Naive thymus-derived CD8-positive, alpha-beta T cell (primary cell): ENCODE measurements around the gene CDK8. TPM values are rescaled to one million over a fixed set of nuclear protein-coding genes. Genes with fewer than 3 reads are reported as not detected.

Experiments used
- ATAC-seq, 2 donors: fragments of 150-1000 bp; cut with Tn5 transposase in 1 of 2; sonication (Bioruptor Pico), chemical (Tn5 transposase) in 1 of 2; 1 replicate in 1 of 2; 2 replicates in 1 of 2; pipeline ENCODE4 v1.10.0; 2021; ENCODE audit warnings: mild to moderate bottlenecking in 2 of 2, moderate library complexity in 2 of 2
- POLR2A ChIA-PET: fragments of 350-600 bp; sonication (Branson Sonifier 250); formaldehyde crosslinking; loops from one replicate; lab custom pipeline; 2021; ENCODE audit warnings: antibody characterized with exemption; lab: Charles Lee
- DNase-seq, 10 donors: peaks; one replicate each; pipeline versions ENCODE4 v3.0.0 to v3.0.0-alpha.2; 2020 to 2022
- H3K27ac Mint-ChIP-seq, 10 donors: one replicate each; pipeline ENCODE4 v1.8.0; 2020 to 2022; ENCODE audit warnings: mild to moderate bottlenecking in 10 of 10, mixed read lengths in 10 of 10, moderate library complexity in 4 of 10, inconsistent platforms in 1 of 10
- H3K27me3 Mint-ChIP-seq, 5 donors: one replicate each; pipeline ENCODE4 v1.8.0; 2021 to 2022; ENCODE audit warnings: mixed read lengths in 5 of 5
- H3K36me3 Mint-ChIP-seq, 3 donors: one replicate each; pipeline ENCODE4 v1.8.0; 2020 to 2022; ENCODE audit warnings: mixed read lengths in 3 of 3, mild to moderate bottlenecking in 2 of 3, inconsistent platforms in 1 of 3
- H3K4me1 Mint-ChIP-seq, 4 donors: one replicate each; pipeline ENCODE4 v1.8.0; 2021 to 2022; ENCODE audit warnings: mixed read lengths in 4 of 4
- H3K4me3 Mint-ChIP-seq, 10 donors: one replicate each; pipeline ENCODE4 v1.8.0; 2020 to 2022; ENCODE audit warnings: mild to moderate bottlenecking in 10 of 10, mixed read lengths in 10 of 10, moderate library complexity in 6 of 10, inconsistent platforms in 1 of 10
- H3K9me3 Mint-ChIP-seq, 9 donors: one replicate each; pipeline ENCODE4 v1.8.0; 2020 to 2022; ENCODE audit warnings: mixed read lengths in 9 of 9, mild to moderate bottlenecking in 3 of 9, inconsistent platforms in 1 of 9, moderate library complexity in 1 of 9
- polyA plus RNA-seq, 3 donors: library from polyadenylated mRNA; unstranded; fragments of 300-500 nt; fragmentation: Illumina TruSeq; gene quantifications; one replicate each; pipeline ENCODE4 v1.2.3, GENCODE V29; 2021
- total RNA-seq, 8 experiments: library from RNA in 2 of 8; stranded (reverse) in 2 of 8; gene quantifications; one replicate each; pipeline ENCODE4 v1.2.3 and lab custom pipeline; 2021 to 2026

CDK8 gene
- total and polyA plus RNA-seq, 5 experiments from 2014 or later = 4.7 to 12.3 (median 7.1) TPM

DNA sequence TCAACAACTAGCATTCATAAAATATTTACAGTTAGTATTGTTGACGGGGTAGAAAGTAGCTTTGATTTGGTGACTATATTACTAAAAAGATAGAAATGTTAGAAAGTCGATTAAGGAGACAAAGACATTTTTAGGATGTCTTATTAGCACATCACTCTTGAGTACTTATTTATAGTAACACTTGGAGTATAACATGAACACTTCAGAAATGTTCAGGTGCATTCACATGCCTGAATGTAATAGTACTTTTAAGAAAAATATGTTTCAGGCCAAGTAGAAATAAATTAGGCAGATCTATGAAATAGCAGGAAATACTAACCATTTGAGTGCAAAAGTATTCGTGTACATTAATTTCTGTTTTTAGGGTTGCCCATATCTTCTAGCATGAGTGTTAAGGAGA, 70.4 kb downstream of the CDK8 start:
- peaks cover 22 to 68% (median 63%) of the 10 kb centered on the region in 4 donors for H3K4me1 Mint-ChIP-seq

DNA sequence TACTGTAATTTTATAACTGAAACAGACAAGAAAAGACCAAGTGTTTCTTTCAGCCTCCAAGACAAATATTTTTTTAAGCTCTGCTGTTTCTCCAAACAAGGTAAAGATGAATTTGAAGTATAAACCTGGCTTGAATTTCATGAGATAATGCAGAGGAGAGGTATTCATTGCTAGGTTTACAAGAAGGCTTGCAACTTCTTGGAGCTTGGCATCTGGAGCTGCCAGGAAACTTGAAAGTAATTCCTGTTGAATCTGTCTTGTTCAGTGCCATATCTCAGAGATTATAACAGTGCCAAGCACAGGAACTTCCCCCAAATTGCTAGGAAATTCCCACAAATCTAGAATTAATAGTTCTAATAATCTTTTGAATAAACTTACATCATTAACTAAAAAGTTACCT, 70.9 kb downstream of the CDK8 start:
- Mint-ChIP-seq H3K36me3 (peaks cover 0 to 6% (median 0%) of the 10 kb centered on the region in 3 donors), H3K27ac (no peak overlapping the region), H3K4me1 (peaks cover 22 to 72% (median 64%) of the 10 kb centered on the region in 4 donors), H3K9me3 (peaks cover 0 to 9% (median 3%) of the 10 kb centered on the region in 9 donors), H3K4me3 (no peak overlapping the region), H3K27me3 (no peaks in the 10 kb centered on the region)
- POLR2A ChIA-PET = interaction anchor here (0.8 kb wide), 1 partner anchor 14 kb away, joined by 4 read pairs; no protein-coding TSS in a partner anchor
- DNase-seq (no peak), ATAC-seq (no peak)

More for the DNA sequence above, 70.4 kb downstream of the CDK8 start:
- no peak for DNase-seq
- Mint-ChIP-seq H3K27me3 (no peaks in the 10 kb centered on the region), H3K36me3 (peaks cover 0 to 6% (median 0%) of the 10 kb centered on the region in 3 donors), H3K27ac (peak overlapping the region in 2 of 10 donors; percentile 2 to 3), H3K9me3 (peaks cover 0 to 9% (median 2%) of the 10 kb centered on the region in 9 donors), H3K4me3 (no peak overlapping the region)
- POLR2A ChIA-PET = no interaction called here
- ATAC-seq = no peak

- Mint-ChIP-seq H3K36me3 (peaks cover 0 to 10% (median 4%) of the 10 kb centered on the region in 3 donors), H3K27ac (peak overlapping the region in 1 of 10 donors; percentile 12), H3K9me3 (peaks cover 0 to 9% (median 5%) of the 10 kb centered on the region in 9 donors), H3K4me3 (no peak overlapping the region), H3K4me1 (peaks cover 24 to 77% (median 66%) of the 10 kb centered on the region in 4 donors), H3K27me3 (no peaks in the 10 kb centered on the region)
- ATAC-seq (no peak), DNase-seq (no peak)
- POLR2A ChIA-PET = interaction anchor here (0.6 kb wide), 1 partner anchor 1519 kb away, joined by 5 read pairs; no protein-coding TSS in a partner anchor
Measured at GRCh38 chr13:26325876-26326275, 71.9 kb downstream of the CDK8 start.

- Mint-ChIP-seq H3K27ac (no peak overlapping the region), H3K9me3 (peaks cover 0 to 9% (median 5%) of the 10 kb centered on the region in 9 donors), H3K4me1 (peaks cover 27 to 78% (median 69%) of the 10 kb centered on the region in 4 donors), H3K27me3 (no peaks in the 10 kb centered on the region), H3K36me3 (peaks cover 0 to 10% (median 4%) of the 10 kb centered on the region in 3 donors), H3K4me3 (no peak overlapping the region)
- DNase-seq (no peak), ATAC-seq (no peak)
- POLR2A ChIA-PET = no interaction called here
Measured at GRCh38 chr13:26326562-26326961, 72.6 kb downstream of the CDK8 start.

DNA sequence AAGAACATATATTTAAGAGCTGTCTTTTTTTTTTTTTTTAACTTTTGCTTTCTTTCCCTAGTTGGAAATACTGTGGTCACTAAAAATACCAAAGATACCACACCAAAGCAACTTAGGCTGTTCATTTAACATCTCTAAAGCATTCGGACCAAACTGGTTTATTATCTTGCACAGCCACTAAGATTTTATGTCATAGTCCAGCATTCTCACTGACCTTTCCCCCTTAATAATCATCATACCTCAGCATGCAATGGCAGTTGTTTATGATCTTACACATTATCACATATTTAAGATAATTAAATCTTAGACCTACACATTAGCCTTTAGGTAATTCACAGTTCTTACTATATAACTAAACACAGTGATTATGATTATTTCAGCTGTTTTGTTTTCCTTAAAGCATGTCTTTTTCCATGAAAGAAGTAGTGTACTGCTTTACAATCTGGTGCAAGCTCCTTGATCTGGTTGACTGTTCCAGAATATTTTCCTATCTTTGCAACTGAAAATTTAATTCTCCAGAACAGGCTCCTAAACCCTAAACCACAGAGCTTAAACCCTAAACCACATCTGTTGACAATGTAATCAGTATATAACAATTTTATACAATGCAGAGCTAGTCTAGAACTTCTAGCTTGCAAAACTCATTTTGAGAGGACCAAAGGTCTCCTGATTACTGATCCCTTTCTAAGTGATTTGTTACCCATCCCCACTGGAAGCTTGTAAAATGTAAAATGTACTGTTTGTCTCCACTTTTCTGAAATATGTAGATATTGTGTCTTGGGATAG, 74.2 kb downstream of the CDK8 start:
- POLR2A ChIA-PET = no interaction called here
- ATAC-seq (no peak), DNase-seq (no peak)
- Mint-ChIP-seq H3K27ac (no peak overlapping the region), H3K9me3 (peaks cover 0 to 9% (median 5%) of the 10 kb centered on the region in 9 donors), H3K36me3 (peaks cover 0 to 14% (median 4%) of the 10 kb centered on the region in 3 donors), H3K4me1 (peaks cover 28 to 73% (median 67%) of the 10 kb centered on the region in 4 donors), H3K4me3 (no peak overlapping the region), H3K27me3 (no peaks in the 10 kb centered on the region)

GRCh38 chr13:26335158-26335557, 81.2 kb downstream of the CDK8 start:
- DNase-seq (no peak), ATAC-seq (no peak)
- Mint-ChIP-seq H3K4me3 (no peak overlapping the region), H3K27me3 (no peaks in the 10 kb centered on the region), H3K4me1 (peaks cover 20 to 41% (median 33%) of the 10 kb centered on the region in 4 donors), H3K9me3 (peaks cover 0 to 3% (median 0%) of the 10 kb centered on the region in 9 donors), H3K27ac (peak overlapping the region in 1 of 10 donors; percentile 6), H3K36me3 (peaks cover 2 to 10% (median 4%) of the 10 kb centered on the region in 3 donors)
- POLR2A ChIA-PET = no interaction called here

- Mint-ChIP-seq H3K36me3 (peaks cover 0 to 30% (median 12%) of the 10 kb centered on the region in 3 donors), H3K4me1 (peaks cover 0 to 4% (median 4%) of the 10 kb centered on the region in 4 donors), H3K27ac (no peak overlapping the region), H3K27me3 (no peaks in the 10 kb centered on the region), H3K4me3 (no peak overlapping the region), H3K9me3 (no peaks in the 10 kb centered on the region)
- ATAC-seq (no peak), DNase-seq (no peak)
- POLR2A ChIA-PET = no interaction called here
Measured at GRCh38 chr13:26340807-26341206, 86.9 kb downstream of the CDK8 start.

- Mint-ChIP-seq H3K9me3 (no peaks in the 10 kb centered on the region), H3K4me1 (peaks cover 0 to 2% (median under 1%) of the 10 kb centered on the region in 4 donors), H3K27me3 (no peaks in the 10 kb centered on the region), H3K27ac (no peak overlapping the region), H3K4me3 (no peak overlapping the region), H3K36me3 (peaks cover 0 to 32% (median 12%) of the 10 kb centered on the region in 3 donors)
- POLR2A ChIA-PET = no interaction called here
- ATAC-seq = no peak
- DNase-seq = no peak
Measured at GRCh38 chr13:26342898-26343297, 89.0 kb downstream of the CDK8 start.

GRCh38 chr13:26343816-26344215, 89.9 kb downstream of the CDK8 start:
- Mint-ChIP-seq H3K4me3 (no peak overlapping the region), H3K27ac (no peak overlapping the region), H3K36me3 (peaks cover 0 to 35% (median 14%) of the 10 kb centered on the region in 3 donors), H3K27me3 (no peaks in the 10 kb centered on the region), H3K9me3 (no peaks in the 10 kb centered on the region), H3K4me1 (no peaks in the 10 kb centered on the region)
- ATAC-seq (no peak), DNase-seq (no peak)
- POLR2A ChIA-PET = no interaction called here

- POLR2A ChIA-PET = no interaction called here
- Mint-ChIP-seq H3K4me1 (no peaks in the 10 kb centered on the region), H3K27me3 (no peaks in the 10 kb centered on the region), H3K9me3 (no peaks in the 10 kb centered on the region), H3K36me3 (peaks cover 0 to 41% (median 18%) of the 10 kb centered on the region in 3 donors), H3K27ac (no peak overlapping the region), H3K4me3 (no peak overlapping the region)
- ATAC-seq (no peak), DNase-seq (no peak)
Measured at GRCh38 chr13:26344980-26345379, 91.1 kb downstream of the CDK8 start.

GRCh38 chr13:26348966-26349365, 95.0 kb downstream of the CDK8 start:
- POLR2A ChIA-PET = no interaction called here
- H3K4me3 Mint-ChIP-seq = no peak overlapping the region
- H3K27ac Mint-ChIP-seq = no peak overlapping the region
- no peak for DNase-seq
- ATAC-seq = no peak
- H3K4me1 Mint-ChIP-seq = no peaks in the 10 kb centered on the region
- H3K36me3 Mint-ChIP-seq = peaks cover 4 to 44% (median 22%) of the 10 kb centered on the region in 3 donors
- no peaks in the 10 kb centered on the region for H3K9me3 Mint-ChIP-seq
- H3K27me3 Mint-ChIP-seq = no peaks in the 10 kb centered on the region

GRCh38 chr13:26362261-26362660, 108.3 kb downstream of the CDK8 start:
- POLR2A ChIA-PET = no interaction called here
- DNase-seq = no peak

GRCh38 chr13:26370553-26370952, 116.6 kb downstream of the CDK8 start:
- no peak for DNase-seq
- H3K9me3 Mint-ChIP-seq = no peaks in the 10 kb centered on the region
- no peak for ATAC-seq
- peak overlapping the region in 1 of 10 donors; percentile 51 for H3K27ac Mint-ChIP-seq
- H3K4me3 Mint-ChIP-seq = no peak overlapping the region
- H3K27me3 Mint-ChIP-seq = no peaks in the 10 kb centered on the region
- H3K4me1 Mint-ChIP-seq = peaks cover 10 to 18% (median 14%) of the 10 kb centered on the region in 4 donors
- POLR2A ChIA-PET = no interaction called here
- peaks cover 0 to 11% (median 5%) of the 10 kb centered on the region in 3 donors for H3K36me3 Mint-ChIP-seq

More at GRCh38 chr13:26362261-26362660, 108.3 kb downstream of the CDK8 start:
- Mint-ChIP-seq H3K27ac (no peak overlapping the region), H3K4me1 (peaks cover 0 to 4% (median 0%) of the 10 kb centered on the region in 4 donors), H3K27me3 (no peaks in the 10 kb centered on the region), H3K36me3 (peaks cover 7 to 39% (median 29%) of the 10 kb centered on the region in 3 donors), H3K4me3 (no peak overlapping the region), H3K9me3 (no peaks in the 10 kb centered on the region)
- ATAC-seq = no peak
